HepG2 (cell line): Measurements from ENCODE around the gene EIF2B1. TPM values are rescaled to one million over a fixed set of nuclear protein-coding genes. Genes with fewer than 3 reads are reported as not detected.

Source experiments
- CHCHD3 ChIP-seq: sonication (generic); formaldehyde crosslinking; IDR thresholded peaks from 2 replicates; pipeline ENCODE4 v1.8.0; 2022; ENCODE audit warnings: mild to moderate bottlenecking, missing genetic modification reagents, moderate library complexity
- CSRNP1 ChIP-seq: sonication (generic); formaldehyde crosslinking; IDR thresholded peaks from 2 replicates; pipeline ENCODE4 v1.8.1; 2023; ENCODE audit warnings: mild to moderate bottlenecking, missing genetic modification reagents
- CTCF ChIP-seq: sonication (generic); formaldehyde crosslinking; IDR thresholded peaks from 2 replicates; pipeline ENCODE4 v1.5.0; 2020; ENCODE audit warnings: mild to moderate bottlenecking, missing genetic modification reagents, moderate library complexity
- GZF1 ChIP-seq: sonication (generic); formaldehyde crosslinking; IDR thresholded peaks from 2 replicates; pipeline ENCODE4 v1.5.1; 2020; ENCODE audit warnings: mild to moderate bottlenecking, missing genetic modification reagents
- MAZ ChIP-seq, 2 experiments: sonication (generic) in 1 of 2; formaldehyde crosslinking in 1 of 2; IDR thresholded peaks; 2 replicates each; pipeline versions ENCODE4 v1.5.0 to v1.6.1; 2012 to 2020; ENCODE audit warnings: low read depth in 2 of 2, mild to moderate bottlenecking in 2 of 2, borderline replicate concordance in 1 of 2, improper control_type of control experiment in 1 of 2, low read length in 1 of 2, missing genetic modification reagents in 1 of 2, moderate library complexity in 1 of 2
- MIXL1 ChIP-seq: IDR thresholded peaks from 2 replicates; pipeline ENCODE4 v1.6.1; 2016
- PPARG ChIP-seq: conservative IDR thresholded peaks from 2 replicates; pipeline ENCODE4 v1.6.1; 2016; ENCODE audit warnings: missing biosample characterization, missing genetic modification reagents
- SMARCE1 ChIP-seq: fragments of 450-650 bp; IDR thresholded peaks from 2 replicates; pipeline ENCODE4 v1.6.1; 2017; ENCODE audit warnings: borderline replicate concordance
- SRSF1 ChIP-seq: fragments of 200-400 bp; formaldehyde crosslinking; optimal IDR thresholded peaks from 2 replicates; pipeline ENCODE3; 2017; ENCODE audit warnings: mild to moderate bottlenecking, low read depth, low read length, moderate library complexity
- TEAD3 ChIP-seq: optimal IDR thresholded peaks from 2 replicates; pipeline ENCODE3; 2016; ENCODE audit warnings: borderline replicate concordance
- ZBTB7B ChIP-seq: sonication (generic); formaldehyde crosslinking; IDR thresholded peaks from 2 replicates; pipeline ENCODE4 v1.4.0; 2020; ENCODE audit warnings: missing genetic modification reagents
- ZFP37 ChIP-seq: sonication (generic); formaldehyde crosslinking; IDR thresholded peaks from 2 replicates; pipeline ENCODE4 v1.4.0; 2020; ENCODE audit warnings: missing genetic modification reagents, borderline replicate concordance
- ZNF160 ChIP-seq: sonication (generic); formaldehyde crosslinking; IDR thresholded peaks from 2 replicates; pipeline ENCODE4 v1.8.0; 2022; ENCODE audit warnings: mild to moderate bottlenecking, inconsistent platforms, missing genetic modification reagents
- ZNF431 ChIP-seq: sonication (generic); formaldehyde crosslinking; IDR thresholded peaks from 2 replicates; pipeline ENCODE4 v1.9.0; 2022; ENCODE audit warnings: missing genetic modification reagents, low read depth, mild to moderate bottlenecking, borderline replicate concordance
- ZNF674 ChIP-seq: sonication (generic); formaldehyde crosslinking; IDR thresholded peaks from 2 replicates; pipeline ENCODE4 v1.5.0; 2020; ENCODE audit warnings: low read depth, mild to moderate bottlenecking, missing genetic modification reagents
- ZNF7 ChIP-seq: IDR thresholded peaks from 2 replicates; pipeline ENCODE4 v1.6.1; 2016; ENCODE audit warnings: missing biosample characterization, missing genetic modification reagents
- polyA plus RNA-seq, 8 experiments: library from polyadenylated mRNA; depleted of rRNA in 3 of 8; stranded (reverse) in 7 of 8; unstranded in 1 of 8; fragments of >200 nt; fragmentation: Illumina TruSeq in 4 of 8; extraction: Trizol in 4 of 8; gene quantifications; 2 replicates each; pipeline versions ENCODE4 v1.2.1 to v1.2.3, GENCODE V29; 2011 to 2016; ENCODE audit warnings: low read depth in 4 of 8, missing spikeins in 1 of 8, mixed read lengths in 1 of 8; ENCODE audit not compliant: insufficient read depth in 1 of 8
- total RNA-seq, 5 experiments: library from RNA; depleted of rRNA; stranded (reverse); fragments of >200 nt; fragmentation: Illumina TruSeq; extraction: Trizol; gene quantifications; 2 replicates each; pipeline ENCODE4 v1.2.3, GENCODE V29; 2016; ENCODE audit warnings: low read depth in 1 of 5
- TF ChIP-seq, protein P1 (sequence below): sonication (generic); formaldehyde crosslinking; conservative IDR thresholded peaks from 2 replicates; pipeline ENCODE4 v1.4.0; 2020; ENCODE audit warnings: missing genetic modification reagents
- TF ChIP-seq, protein P2 (sequence below): sonication (generic); formaldehyde crosslinking; IDR thresholded peaks from 2 replicates; pipeline ENCODE4 v1.4.0; 2020; ENCODE audit warnings: missing genetic modification reagents, borderline replicate concordance
- TF ChIP-seq, protein P3 (sequence below): sonication (generic); formaldehyde crosslinking; IDR thresholded peaks from 2 replicates; pipeline ENCODE4 v1.5.0; 2020; ENCODE audit warnings: mild to moderate bottlenecking, missing genetic modification reagents

Gene EIF2B1
- total and polyA plus RNA-seq, 2 of the 13 experiments (the other 11 are each of a cell fraction or from before 2014, with no cell fraction given), result 18.7 to 37.4 TPM

GRCh38 chr12:123633379-123634141 lies at the start of gene EIF2B1, which contains the start of gene GTF2H3 (continued):
- TF ChIP-seq ZNF7 (CRISPR knock-in tag), result no peak
- TF ChIP-seq, protein P1, sequence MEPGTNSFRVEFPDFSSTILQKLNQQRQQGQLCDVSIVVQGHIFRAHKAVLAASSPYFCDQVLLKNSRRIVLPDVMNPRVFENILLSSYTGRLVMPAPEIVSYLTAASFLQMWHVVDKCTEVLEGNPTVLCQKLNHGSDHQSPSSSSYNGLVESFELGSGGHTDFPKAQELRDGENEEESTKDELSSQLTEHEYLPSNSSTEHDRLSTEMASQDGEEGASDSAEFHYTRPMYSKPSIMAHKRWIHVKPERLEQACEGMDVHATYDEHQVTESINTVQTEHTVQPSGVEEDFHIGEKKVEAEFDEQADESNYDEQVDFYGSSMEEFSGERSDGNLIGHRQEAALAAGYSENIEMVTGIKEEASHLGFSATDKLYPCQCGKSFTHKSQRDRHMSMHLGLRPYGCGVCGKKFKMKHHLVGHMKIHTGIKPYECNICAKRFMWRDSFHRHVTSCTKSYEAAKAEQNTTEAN, result peak; percentile 82
- TF ChIP-seq, protein P2, sequence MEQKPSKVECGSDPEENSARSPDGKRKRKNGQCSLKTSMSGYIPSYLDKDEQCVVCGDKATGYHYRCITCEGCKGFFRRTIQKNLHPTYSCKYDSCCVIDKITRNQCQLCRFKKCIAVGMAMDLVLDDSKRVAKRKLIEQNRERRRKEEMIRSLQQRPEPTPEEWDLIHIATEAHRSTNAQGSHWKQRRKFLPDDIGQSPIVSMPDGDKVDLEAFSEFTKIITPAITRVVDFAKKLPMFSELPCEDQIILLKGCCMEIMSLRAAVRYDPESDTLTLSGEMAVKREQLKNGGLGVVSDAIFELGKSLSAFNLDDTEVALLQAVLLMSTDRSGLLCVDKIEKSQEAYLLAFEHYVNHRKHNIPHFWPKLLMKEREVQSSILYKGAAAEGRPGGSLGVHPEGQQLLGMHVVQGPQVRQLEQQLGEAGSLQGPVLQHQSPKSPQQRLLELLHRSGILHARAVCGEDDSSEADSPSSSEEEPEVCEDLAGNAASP (CRISPR knock-in tag), result peak; percentile 49; the same call in 1 of the 2 replicates
- TF ChIP-seq, protein P3, sequence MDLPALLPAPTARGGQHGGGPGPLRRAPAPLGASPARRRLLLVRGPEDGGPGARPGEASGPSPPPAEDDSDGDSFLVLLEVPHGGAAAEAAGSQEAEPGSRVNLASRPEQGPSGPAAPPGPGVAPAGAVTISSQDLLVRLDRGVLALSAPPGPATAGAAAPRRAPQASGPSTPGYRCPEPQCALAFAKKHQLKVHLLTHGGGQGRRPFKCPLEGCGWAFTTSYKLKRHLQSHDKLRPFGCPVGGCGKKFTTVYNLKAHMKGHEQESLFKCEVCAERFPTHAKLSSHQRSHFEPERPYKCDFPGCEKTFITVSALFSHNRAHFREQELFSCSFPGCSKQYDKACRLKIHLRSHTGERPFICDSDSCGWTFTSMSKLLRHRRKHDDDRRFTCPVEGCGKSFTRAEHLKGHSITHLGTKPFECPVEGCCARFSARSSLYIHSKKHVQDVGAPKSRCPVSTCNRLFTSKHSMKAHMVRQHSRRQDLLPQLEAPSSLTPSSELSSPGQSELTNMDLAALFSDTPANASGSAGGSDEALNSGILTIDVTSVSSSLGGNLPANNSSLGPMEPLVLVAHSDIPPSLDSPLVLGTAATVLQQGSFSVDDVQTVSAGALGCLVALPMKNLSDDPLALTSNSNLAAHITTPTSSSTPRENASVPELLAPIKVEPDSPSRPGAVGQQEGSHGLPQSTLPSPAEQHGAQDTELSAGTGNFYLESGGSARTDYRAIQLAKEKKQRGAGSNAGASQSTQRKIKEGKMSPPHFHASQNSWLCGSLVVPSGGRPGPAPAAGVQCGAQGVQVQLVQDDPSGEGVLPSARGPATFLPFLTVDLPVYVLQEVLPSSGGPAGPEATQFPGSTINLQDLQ (CRISPR knock-in tag), result peak; percentile 90; the same call in 1 of the 2 replicates
- peak; percentile 88 for TF ChIP-seq MAZ (IDR thresholded peaks at IDR 0.05; ENCODE audit: borderline replicate concordance, low read depth, low read length)
- TF ChIP-seq MAZ (CRISPR knock-in tag; IDR thresholded peaks at IDR 0.05; ENCODE audit: low read depth), result peak; percentile 92
- peak; percentile 77; the same call in 1 of the 2 replicates for TF ChIP-seq ZNF160
- peak; percentile 43 for TF ChIP-seq CTCF (CRISPR knock-in tag)
- peak; percentile 71 for TF ChIP-seq ZBTB7B (CRISPR knock-in tag)
- peak; percentile 65 for TF ChIP-seq CSRNP1
- TF ChIP-seq ZNF674 (CRISPR knock-in tag), result no peak
- peak; percentile 74 for TF ChIP-seq SRSF1
- peak; percentile 88; the same call in 1 of the 2 replicates for TF ChIP-seq ZNF431 (CRISPR knock-in tag)
- TF ChIP-seq TEAD3, result peak; percentile 71
- TF ChIP-seq SMARCE1, result no peak
- peak; percentile 92; the same call in 1 of the 2 replicates for TF ChIP-seq ZFP37 (CRISPR knock-in tag)
- TF ChIP-seq GZF1 (CRISPR knock-in tag), result 0 out of 2 replicates have a peak, but pooled peaks have one; percentile 25
- TF ChIP-seq PPARG, result 0 out of 2 replicates have a peak, but pooled peaks have one; percentile 15
- peak; percentile 94; the same call in 1 of the 2 replicates for TF ChIP-seq CHCHD3 (CRISPR knock-in tag)
- TF ChIP-seq MIXL1, result peak; percentile 75; the same call in 1 of the 2 replicates
